Measurements from ENCODE around the gene CLEC10A.

DNA sequence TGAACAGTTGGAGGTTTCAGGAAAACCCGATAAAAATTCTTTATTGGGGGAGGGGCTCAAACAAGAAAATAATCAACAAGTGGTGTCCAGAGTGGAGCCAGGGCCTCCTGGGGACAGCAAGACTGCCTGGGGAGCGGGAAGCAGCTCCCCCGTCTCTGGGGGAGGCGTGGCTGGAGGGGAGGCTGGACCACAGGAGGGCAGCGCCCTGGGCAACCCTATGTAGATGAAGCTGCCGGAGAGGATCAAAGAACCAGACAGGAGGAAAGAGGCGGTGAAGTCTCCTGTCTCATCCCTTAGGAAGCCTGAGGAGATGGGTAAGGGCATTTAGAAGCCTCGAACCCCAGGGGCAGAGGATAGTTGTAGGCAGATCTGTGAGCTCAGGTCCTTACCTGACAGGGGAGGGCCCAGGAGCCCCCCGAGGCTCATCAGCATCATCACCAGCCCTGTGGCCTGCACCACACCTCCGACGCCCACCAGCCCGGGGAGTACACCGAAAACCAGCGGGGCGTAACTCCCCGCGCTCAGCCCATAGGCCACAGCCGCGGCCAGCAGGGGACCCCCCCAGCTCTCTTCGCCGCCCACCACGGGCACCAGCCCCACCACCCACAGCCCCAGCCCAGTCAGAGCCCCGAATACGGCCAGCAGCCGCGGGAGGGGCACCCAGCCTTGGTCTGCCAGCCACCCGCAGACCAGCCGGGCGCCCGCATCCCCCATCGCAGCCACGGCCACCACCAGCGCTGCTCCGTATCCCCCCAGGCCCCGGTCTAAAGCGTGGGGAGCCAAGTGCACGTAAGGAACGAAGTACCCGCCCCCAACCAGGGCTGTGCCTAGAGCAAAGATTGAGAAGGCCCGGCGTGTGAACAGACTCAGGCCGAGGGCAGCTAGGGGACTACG lies 38.2 kb downstream of the CLEC10A start:
- TF ChIP-seq, protein P1, sequence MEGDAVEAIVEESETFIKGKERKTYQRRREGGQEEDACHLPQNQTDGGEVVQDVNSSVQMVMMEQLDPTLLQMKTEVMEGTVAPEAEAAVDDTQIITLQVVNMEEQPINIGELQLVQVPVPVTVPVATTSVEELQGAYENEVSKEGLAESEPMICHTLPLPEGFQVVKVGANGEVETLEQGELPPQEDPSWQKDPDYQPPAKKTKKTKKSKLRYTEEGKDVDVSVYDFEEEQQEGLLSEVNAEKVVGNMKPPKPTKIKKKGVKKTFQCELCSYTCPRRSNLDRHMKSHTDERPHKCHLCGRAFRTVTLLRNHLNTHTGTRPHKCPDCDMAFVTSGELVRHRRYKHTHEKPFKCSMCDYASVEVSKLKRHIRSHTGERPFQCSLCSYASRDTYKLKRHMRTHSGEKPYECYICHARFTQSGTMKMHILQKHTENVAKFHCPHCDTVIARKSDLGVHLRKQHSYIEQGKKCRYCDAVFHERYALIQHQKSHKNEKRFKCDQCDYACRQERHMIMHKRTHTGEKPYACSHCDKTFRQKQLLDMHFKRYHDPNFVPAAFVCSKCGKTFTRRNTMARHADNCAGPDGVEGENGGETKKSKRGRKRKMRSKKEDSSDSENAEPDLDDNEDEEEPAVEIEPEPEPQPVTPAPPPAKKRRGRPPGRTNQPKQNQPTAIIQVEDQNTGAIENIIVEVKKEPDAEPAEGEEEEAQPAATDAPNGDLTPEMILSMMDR (IDR thresholded peaks at IDR 0.05), result no peak
- TF ChIP-seq POLR2A (IDR thresholded peaks at IDR 0.05), result no peak
